Measurements from ENCODE around the gene ASPHD2.

DNA sequence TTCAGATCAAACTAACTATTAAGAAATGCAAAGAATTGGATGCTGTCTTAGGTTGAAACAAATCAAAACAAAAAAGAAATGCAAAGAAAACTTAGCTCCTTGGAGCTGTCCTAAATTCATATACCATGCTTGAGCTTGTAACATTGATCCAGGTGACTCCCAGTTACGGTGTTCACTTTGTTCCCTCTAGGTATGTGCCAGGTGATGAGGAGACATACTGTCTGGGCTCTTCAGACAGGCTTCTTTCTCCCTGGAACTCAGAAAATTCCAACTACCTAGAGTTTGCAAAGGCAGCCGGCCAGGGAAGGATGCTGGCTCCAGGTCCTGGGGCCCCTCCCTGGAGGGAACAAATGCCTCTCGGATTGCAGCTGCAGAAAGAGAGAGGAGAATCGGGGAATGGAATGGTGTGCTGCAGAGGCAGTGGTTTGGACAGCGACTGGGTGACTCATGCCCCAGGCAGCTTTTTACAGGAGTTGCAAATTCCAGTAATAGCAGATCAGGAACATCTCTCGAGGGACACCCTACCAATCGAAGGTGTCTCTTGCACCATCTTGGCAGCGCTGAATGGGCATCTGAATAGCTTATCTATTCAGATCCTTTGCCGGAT is 12.3 kb upstream of the ASPHD2 start:
- TF ChIP-seq, protein P1, sequence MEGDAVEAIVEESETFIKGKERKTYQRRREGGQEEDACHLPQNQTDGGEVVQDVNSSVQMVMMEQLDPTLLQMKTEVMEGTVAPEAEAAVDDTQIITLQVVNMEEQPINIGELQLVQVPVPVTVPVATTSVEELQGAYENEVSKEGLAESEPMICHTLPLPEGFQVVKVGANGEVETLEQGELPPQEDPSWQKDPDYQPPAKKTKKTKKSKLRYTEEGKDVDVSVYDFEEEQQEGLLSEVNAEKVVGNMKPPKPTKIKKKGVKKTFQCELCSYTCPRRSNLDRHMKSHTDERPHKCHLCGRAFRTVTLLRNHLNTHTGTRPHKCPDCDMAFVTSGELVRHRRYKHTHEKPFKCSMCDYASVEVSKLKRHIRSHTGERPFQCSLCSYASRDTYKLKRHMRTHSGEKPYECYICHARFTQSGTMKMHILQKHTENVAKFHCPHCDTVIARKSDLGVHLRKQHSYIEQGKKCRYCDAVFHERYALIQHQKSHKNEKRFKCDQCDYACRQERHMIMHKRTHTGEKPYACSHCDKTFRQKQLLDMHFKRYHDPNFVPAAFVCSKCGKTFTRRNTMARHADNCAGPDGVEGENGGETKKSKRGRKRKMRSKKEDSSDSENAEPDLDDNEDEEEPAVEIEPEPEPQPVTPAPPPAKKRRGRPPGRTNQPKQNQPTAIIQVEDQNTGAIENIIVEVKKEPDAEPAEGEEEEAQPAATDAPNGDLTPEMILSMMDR (IDR thresholded peaks at IDR 0.05) = no peak
- no peak for TF ChIP-seq POLR2A (IDR thresholded peaks at IDR 0.05)
